Tibial nerve (tissue), 4 donors: ENCODE results near the gene TBCA. TPM values are rescaled to one million over a fixed set of nuclear protein-coding genes. Genes with fewer than 3 reads are reported as not detected.

Experiments
- DNase-seq, 2 donors: peaks; one replicate each; pipeline ENCODE4 v3.0.0-alpha.2; 2019; ENCODE audit warnings: low spot score in 2 of 2
- H3K27ac ChIP-seq, 4 donors: fragments of 200-600 bp; sonication (generic) in 3 of 4; one replicate each; pipeline ENCODE4 v1.5.1; 2017 to 2019; ENCODE audit warnings: mild to moderate bottlenecking in 1 of 4
- H3K27me3 ChIP-seq, 2 donors: fragments of 200-600 bp; sonication (generic) in 1 of 2; one replicate each; pipeline versions ENCODE4 v1.5.1 to v1.6.0; 2017 to 2019
- H3K36me3 ChIP-seq, 3 donors: fragments of 200-600 bp; sonication (generic); one replicate each; pipeline ENCODE4 v1.5.1; 2018 to 2019
- H3K4me1 ChIP-seq, 4 donors: fragments of 200-600 bp; sonication (generic) in 3 of 4; one replicate each; pipeline ENCODE4 v1.5.1; 2017 to 2019
- H3K4me3 ChIP-seq, 4 donors: fragments of 200-600 bp; sonication (generic) in 3 of 4; one replicate each; pipeline ENCODE4 v1.5.1; 2017 to 2019; ENCODE audit warnings: mild to moderate bottlenecking in 1 of 4, moderate library complexity in 1 of 4
- H3K9me3 ChIP-seq, 4 donors: fragments of 200-600 bp; sonication (generic) in 3 of 4; one replicate each; pipeline ENCODE4 v1.5.1; 2017 to 2019
- EP300 ChIP-seq, 2 donors: sonication (generic); formaldehyde crosslinking; IDR thresholded peaks; one replicate each; pipeline ENCODE4 v1.6.1; 2017; ENCODE audit warnings: antibody characterized with exemption in 2 of 2, mild to moderate bottlenecking in 1 of 2
- POLR2A ChIP-seq, 2 donors: fragments of 450-650 bp; IDR thresholded peaks; one replicate each; pipeline ENCODE4 v1.6.1; 2017; ENCODE audit warnings: antibody characterized with exemption in 2 of 2, mild to moderate bottlenecking in 2 of 2, moderate library complexity in 2 of 2
- WGBS, 2 donors: methylation state at CpG; one replicate each; pipeline ENCODE4 v1.1.5; 2018; 5-methylcytosine and 5-hydroxymethylcytosine counted together
- total RNA-seq, 4 donors: library from RNA; depleted of rRNA; stranded (reverse); fragments of >200 nt; gene quantifications; one replicate each; pipeline ENCODE4 v1.1.0, GENCODE V29; 2016
- TF ChIP-seq, protein P1 (sequence below), 5 experiments: fragments of 200-600 bp in 3 of 5; fragments of 450-650 bp in 2 of 5; sonication (generic) in 3 of 5; IDR thresholded peaks; one replicate each; pipeline ENCODE4 v1.5.1; 2016 to 2019; ENCODE audit warnings: antibody characterized with exemption in 5 of 5, mild to moderate bottlenecking in 3 of 5, moderate library complexity in 2 of 5

Gene TBCA
- total RNA-seq, 4 donors from 2014 or later = 83.2 to 157 (median 120) TPM

GRCh38 chr5:77778881-77779438 is 2.8 kb upstream of the TBCA start:
- TF ChIP-seq EP300 (IDR thresholded peaks at IDR 0.05) = no peak
- TF ChIP-seq, protein P1, sequence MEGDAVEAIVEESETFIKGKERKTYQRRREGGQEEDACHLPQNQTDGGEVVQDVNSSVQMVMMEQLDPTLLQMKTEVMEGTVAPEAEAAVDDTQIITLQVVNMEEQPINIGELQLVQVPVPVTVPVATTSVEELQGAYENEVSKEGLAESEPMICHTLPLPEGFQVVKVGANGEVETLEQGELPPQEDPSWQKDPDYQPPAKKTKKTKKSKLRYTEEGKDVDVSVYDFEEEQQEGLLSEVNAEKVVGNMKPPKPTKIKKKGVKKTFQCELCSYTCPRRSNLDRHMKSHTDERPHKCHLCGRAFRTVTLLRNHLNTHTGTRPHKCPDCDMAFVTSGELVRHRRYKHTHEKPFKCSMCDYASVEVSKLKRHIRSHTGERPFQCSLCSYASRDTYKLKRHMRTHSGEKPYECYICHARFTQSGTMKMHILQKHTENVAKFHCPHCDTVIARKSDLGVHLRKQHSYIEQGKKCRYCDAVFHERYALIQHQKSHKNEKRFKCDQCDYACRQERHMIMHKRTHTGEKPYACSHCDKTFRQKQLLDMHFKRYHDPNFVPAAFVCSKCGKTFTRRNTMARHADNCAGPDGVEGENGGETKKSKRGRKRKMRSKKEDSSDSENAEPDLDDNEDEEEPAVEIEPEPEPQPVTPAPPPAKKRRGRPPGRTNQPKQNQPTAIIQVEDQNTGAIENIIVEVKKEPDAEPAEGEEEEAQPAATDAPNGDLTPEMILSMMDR (IDR thresholded peaks at IDR 0.05) = no peak
- no peak for TF ChIP-seq POLR2A (IDR thresholded peaks at IDR 0.05)
- WGBS, 2 donors = 82% methylated on average over 2 of the region's 2 CpGs
- H3K4me3 ChIP-seq = no peak overlapping the region
- H3K36me3 ChIP-seq = no peaks in the 10 kb centered on the region
- H3K4me1 ChIP-seq = peaks cover 0 to 20% (median 10%) of the 10 kb centered on the region in 4 donors
- H3K27me3 ChIP-seq = no peaks in the 10 kb centered on the region
- H3K27ac ChIP-seq = no peak overlapping the region
- H3K9me3 ChIP-seq = no peaks in the 10 kb centered on the region
- DNase-seq = no peak

DNA sequence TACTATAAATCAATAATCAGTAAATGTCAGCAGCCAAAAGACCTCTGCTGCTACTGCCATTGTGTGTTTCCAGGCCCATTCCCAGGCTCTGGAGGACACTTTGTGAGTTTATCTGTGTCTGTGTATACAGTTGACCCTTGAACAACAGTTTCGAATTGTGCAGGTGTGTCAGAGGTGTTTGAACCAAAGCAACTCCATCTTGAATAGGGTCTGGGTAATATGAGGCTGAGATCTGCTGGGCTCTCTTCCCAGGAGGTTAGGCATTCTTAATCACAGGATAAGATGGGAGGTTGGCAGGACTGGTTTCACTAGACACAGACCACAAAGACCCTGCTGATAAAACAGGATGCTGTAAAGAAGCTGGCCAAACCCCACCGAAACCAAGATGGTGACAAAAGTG is 2.3 kb upstream of the TBCA start:
- Histone ChIP-seq H3K9me3 (no peaks in the 10 kb centered on the region), H3K4me3 (no peak overlapping the region), H3K4me1 (peaks cover 0 to 25% (median 13%) of the 10 kb centered on the region in 4 donors), H3K27me3 (no peaks in the 10 kb centered on the region), H3K36me3 (no peaks in the 10 kb centered on the region), H3K27ac (no peak overlapping the region)
- TF ChIP-seq, protein P1 (IDR thresholded peaks at IDR 0.05) = no peak
- TF ChIP-seq POLR2A (IDR thresholded peaks at IDR 0.05) = no peak
- TF ChIP-seq EP300 (IDR thresholded peaks at IDR 0.05) = no peak
- DNase-seq = no peak
- 86 to 98% methylated on average over 2 of the region's 2 CpGs for WGBS, 2 donors

DNA sequence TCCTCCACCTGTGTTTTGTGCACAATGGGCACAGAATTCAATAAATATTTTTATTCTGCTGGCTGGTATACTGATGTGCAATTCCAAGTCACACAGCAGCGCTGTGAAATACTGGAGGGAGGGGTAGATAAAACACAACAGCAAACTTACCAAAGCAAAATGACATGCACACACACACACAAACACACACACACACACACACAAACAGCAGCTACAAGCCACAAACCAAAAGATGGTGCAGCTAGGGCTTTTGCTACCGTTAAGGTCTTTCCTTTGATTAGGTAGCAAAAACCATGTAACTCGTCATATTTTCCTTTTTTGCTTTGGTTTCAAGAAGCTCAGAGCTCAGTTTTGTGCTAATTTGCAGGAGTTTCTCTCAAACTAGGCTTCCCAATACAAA is 1.8 kb upstream of the TBCA start:
- TF ChIP-seq EP300 (IDR thresholded peaks at IDR 0.05) = no peak
- TF ChIP-seq, protein P1 (IDR thresholded peaks at IDR 0.05) = no peak
- TF ChIP-seq POLR2A (IDR thresholded peaks at IDR 0.05) = no peak
- Histone ChIP-seq H3K9me3 (no peaks in the 10 kb centered on the region), H3K4me3 (no peak overlapping the region), H3K36me3 (no peaks in the 10 kb centered on the region), H3K4me1 (peaks cover 0 to 30% (median 15%) of the 10 kb centered on the region in 4 donors), H3K27me3 (no peaks in the 10 kb centered on the region), H3K27ac (no peak overlapping the region)
- 85 to 87% methylated on average over 3 of the region's 3 CpGs for WGBS, 2 donors
- no peak for DNase-seq

DNA sequence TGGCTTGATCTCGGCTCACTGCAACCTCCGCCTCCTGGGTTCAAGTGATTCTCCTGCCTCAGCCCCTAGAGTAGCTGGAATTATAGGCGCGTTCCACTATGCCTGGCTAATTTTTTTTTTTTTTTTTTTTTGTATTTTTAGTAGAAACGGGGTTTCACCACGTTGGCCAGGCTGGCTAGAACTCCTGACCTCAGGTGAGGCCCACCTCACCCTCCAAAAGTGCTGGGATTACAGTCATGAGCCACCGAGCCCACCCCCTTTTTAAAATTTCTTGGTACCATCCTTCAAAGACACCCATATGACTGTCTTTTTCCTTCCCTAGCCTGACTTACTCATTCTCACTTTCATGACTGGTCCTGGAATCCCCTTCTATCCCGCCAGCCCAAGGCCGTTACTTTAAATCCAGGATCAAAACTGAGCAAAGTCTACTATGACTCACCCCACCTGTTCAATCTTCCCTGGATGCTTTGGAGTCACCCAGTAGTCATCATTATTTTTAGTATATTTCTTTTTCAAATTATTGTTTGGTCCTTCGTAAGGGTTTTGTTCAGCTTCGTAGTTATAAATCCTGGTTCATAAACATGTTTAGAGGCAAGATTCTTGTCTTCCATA is 1.2 kb upstream of the TBCA start:
- H3K4me3 ChIP-seq = no peak overlapping the region
- H3K9me3 ChIP-seq = no peaks in the 10 kb centered on the region
- peaks cover 0 to 35% (median 16%) of the 10 kb centered on the region in 4 donors for H3K4me1 ChIP-seq
- DNase-seq = no peak
- TF ChIP-seq POLR2A (IDR thresholded peaks at IDR 0.05) (no peak), EP300 (IDR thresholded peaks at IDR 0.05) (no peak)
- TF ChIP-seq, protein P1 (IDR thresholded peaks at IDR 0.05) = no peak
- WGBS, 2 donors = 86 to 88% methylated on average over 10 to 11 of the region's 11 CpGs
- no peaks in the 10 kb centered on the region for H3K36me3 ChIP-seq
- no peaks in the 10 kb centered on the region for H3K27me3 ChIP-seq
- H3K27ac ChIP-seq = no peak overlapping the region

DNA sequence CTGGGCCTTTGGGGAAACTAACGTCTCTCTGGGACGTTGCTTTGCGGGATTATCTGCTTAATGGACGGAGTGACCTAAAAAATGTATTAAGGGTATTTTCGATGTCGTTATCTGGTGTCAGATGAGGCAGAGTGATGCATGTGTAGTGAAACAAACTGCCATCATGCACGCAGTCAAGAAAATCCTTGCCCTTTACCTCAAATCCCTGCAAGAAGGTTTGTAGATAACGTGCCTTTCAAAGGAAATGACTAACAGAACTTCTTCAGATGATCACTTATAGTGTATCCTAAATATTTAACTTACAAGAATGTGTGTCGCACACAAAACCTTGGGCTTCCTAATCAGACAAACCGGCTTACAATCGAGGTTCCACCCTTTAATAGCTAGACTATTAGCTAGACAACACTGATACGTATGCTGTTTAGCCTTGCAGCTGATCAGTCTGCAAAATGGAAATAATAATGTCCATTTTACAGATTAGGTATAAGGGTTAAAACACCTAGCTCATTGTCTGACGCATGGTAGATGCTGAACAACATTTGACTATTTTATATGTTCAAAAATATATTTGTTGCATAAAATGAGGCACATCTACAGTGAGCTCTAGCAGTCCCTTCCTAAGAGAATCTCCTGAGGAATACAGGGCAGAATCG is 541 bp upstream of the TBCA start:
- no peaks in the 10 kb centered on the region for H3K27me3 ChIP-seq

More for the DNA sequence above, 541 bp upstream of the TBCA start:
- Histone ChIP-seq H3K27ac (peak overlapping the region; percentile 94 to 98 (median 97)), H3K9me3 (no peaks in the 10 kb centered on the region), H3K36me3 (no peaks in the 10 kb centered on the region), H3K4me3 (peak overlapping the region; percentile 63 to 97 (median 82)), H3K4me1 (peaks cover 0 to 43% (median 16%) of the 10 kb centered on the region in 4 donors)
- 27 to 29% methylated on average over 14 of the region's 14 CpGs for WGBS, 2 donors
- DNase-seq = no peak
- TF ChIP-seq POLR2A (IDR thresholded peaks at IDR 0.05) (no peak), EP300 (IDR thresholded peaks at IDR 0.05) (no peak)
- TF ChIP-seq, protein P1 (IDR thresholded peaks at IDR 0.05) = no peak
